ENCODE data around the gene APEX2.
A peak's percentile ranks its signal among the peaks of the same experiment; 100 is the strongest.
"Not testable (repeated sequence)": the region's sequence is repeated elsewhere in the genome, so short reads cannot be mapped to it uniquely, and the experiment has no call there.

APEX2 gene

GRCh38 chrX:54999717-55000598 lies at the start of gene APEX2:
APEX2 (plus strand) TSS chrX:55000363; CDS start chrX:55000423, 60 bp downstream.
- DNase-seq = peak; percentile 89

GRCh38 chrX:54950730-54951375 lies 49.3 kb upstream of the APEX2 start:
- DNase-seq = no peak

- no peak for DNase-seq
Observed at GRCh38 chrX:54961750-54962149, 38.4 kb upstream of the APEX2 start.

GRCh38 chrX:54964766-54965497 lies 35.2 kb upstream of the APEX2 start:
- peak; percentile 11 for DNase-seq

GRCh38 chrX:54977387-54977786 lies 22.8 kb upstream of the APEX2 start:
- DNase-seq = no peak

- no peak for DNase-seq
Observed at GRCh38 chrX:54978448-54978847, 21.7 kb upstream of the APEX2 start.

- no peak for DNase-seq
Observed at GRCh38 chrX:54979432-54979831, 20.7 kb upstream of the APEX2 start.

- no peak for DNase-seq
Observed at GRCh38 chrX:54980334-54980733, 19.8 kb upstream of the APEX2 start.

- not testable (repeated sequence) for DNase-seq
Observed at GRCh38 chrX:54983306-54983705, 16.9 kb upstream of the APEX2 start.

- DNase-seq = no peak
Observed at GRCh38 chrX:54991706-54992105, 8.5 kb upstream of the APEX2 start.

- no peak for DNase-seq
Observed at GRCh38 chrX:54992911-54993622, 7.1 kb upstream of the APEX2 start.

- no peak for DNase-seq
Observed at GRCh38 chrX:54994099-54994498, 6.1 kb upstream of the APEX2 start, which contains the start of gene PFKFB1. PFKFB1 (minus strand) TSS chrX:54994188; CDS start chrX:54994007, 181 bp downstream.

- DNase-seq = no peak
Observed at GRCh38 chrX:54994668-54995351, 5.4 kb upstream of the APEX2 start.

GRCh38 chrX:54995621-54996020 lies 4.5 kb upstream of the APEX2 start:
- DNase-seq = no peak

GRCh38 chrX:55004231-55004630 lies 4.1 kb downstream of the APEX2 start:
- no peak for DNase-seq

- DNase-seq = no peak
Observed at GRCh38 chrX:55005256-55005655, 5.1 kb downstream of the APEX2 start.

- DNase-seq = no peak
Observed at GRCh38 chrX:55006827-55007621, 6.9 kb downstream of the APEX2 start.

- DNase-seq = no peak
Observed at GRCh38 chrX:55007656-55008055, 7.5 kb downstream of the APEX2 start.

- no peak for DNase-seq
Observed at GRCh38 chrX:55008571-55009358, 8.6 kb downstream of the APEX2 start.

- no peak for DNase-seq
Observed at GRCh38 chrX:55011294-55011693, 11.1 kb downstream of the APEX2 start.
